Measurements from ENCODE around the gene UHMK1. TPM values are rescaled to one million over a fixed set of nuclear protein-coding genes. Genes with fewer than 3 reads are reported as not detected.

Gene UHMK1
- total RNA-seq, 1 experiment from 2014 or later, result 15.8 TPM

GRCh38 chr1:162578071-162578700, 80.6 kb downstream of the UHMK1 start:
- Histone ChIP-seq H2AK5ac (ENCODE audit: insufficient read length, low read length) (no peak overlapping the region), H3K23ac (ENCODE audit: insufficient read length, low read depth, low read length) (no peak overlapping the region), H4K5ac (ENCODE audit: insufficient read length, low read depth, low read length) (no peak overlapping the region), H3K27ac (ENCODE audit: insufficient read length, low read depth, low read length) (no peak overlapping the region), H3K18ac (ENCODE audit: insufficient read length, low read depth, low read length) (no peak overlapping the region), H3K4me1 (ENCODE audit: insufficient read depth, low read length) (no peaks in the 10 kb centered on the region), H4K20me1 (ENCODE audit: control insufficient read depth, insufficient read depth, insufficient read length) (no peaks in the 10 kb centered on the region), H2BK12ac (ENCODE audit: insufficient read length, low read depth, low read length) (no peak overlapping the region), H3K4me2 (ENCODE audit: insufficient read depth, insufficient read length, low read length) (no peak overlapping the region), H3K79me1 (ENCODE audit: insufficient read depth, low read depth, low read length, poor library complexity, severe bottlenecking) (no peaks in the 10 kb centered on the region), H3K79me2 (ENCODE audit: insufficient read depth, low read length) (no peaks in the 10 kb centered on the region), H3K9me3 (ENCODE audit: control insufficient read depth, low read depth, low read length) (no peaks in the 10 kb centered on the region), H2BK120ac (ENCODE audit: low read depth, low read length, poor library complexity, severe bottlenecking) (no peak overlapping the region), H4K8ac (replicated peaks; ENCODE audit: insufficient read length, low read depth, low read length) (no peak overlapping the region), H2BK20ac (ENCODE audit: low read depth, low read length, poor library complexity, severe bottlenecking) (no peak overlapping the region), H2AFZ (ENCODE audit: low read length) (no peak overlapping the region), H3T11ph (ENCODE audit: low read length) (no peak overlapping the region), H3K56ac (ENCODE audit: insufficient read length, low read depth, low read length) (no peak overlapping the region), H4K91ac (ENCODE audit: insufficient read length, low read depth, low read length) (no peak overlapping the region), H2BK5ac (ENCODE audit: insufficient read length, low read length) (no peak overlapping the region), H3K9ac (ENCODE audit: extremely low read depth, insufficient read length, low read length) (no peak overlapping the region), H3K14ac (ENCODE audit: insufficient read depth, low read length) (no peak overlapping the region), H2BK15ac (ENCODE audit: low read depth, low read length) (no peak overlapping the region), H3K23me2 (ENCODE audit: insufficient read length, low read depth, low read length, poor library complexity, severe bottlenecking) (no peaks in the 10 kb centered on the region), H3K27me3 (ENCODE audit: insufficient read depth, low read length) (no peaks in the 10 kb centered on the region), H3K4ac (ENCODE audit: low read depth, low read length) (no peak overlapping the region)
- no peaks in the 10 kb centered on the region for H3K4me1 Mint-ChIP-seq
- no peaks in the 10 kb centered on the region for H3K9me3 Mint-ChIP-seq
- TF ChIP-seq, protein P1, sequence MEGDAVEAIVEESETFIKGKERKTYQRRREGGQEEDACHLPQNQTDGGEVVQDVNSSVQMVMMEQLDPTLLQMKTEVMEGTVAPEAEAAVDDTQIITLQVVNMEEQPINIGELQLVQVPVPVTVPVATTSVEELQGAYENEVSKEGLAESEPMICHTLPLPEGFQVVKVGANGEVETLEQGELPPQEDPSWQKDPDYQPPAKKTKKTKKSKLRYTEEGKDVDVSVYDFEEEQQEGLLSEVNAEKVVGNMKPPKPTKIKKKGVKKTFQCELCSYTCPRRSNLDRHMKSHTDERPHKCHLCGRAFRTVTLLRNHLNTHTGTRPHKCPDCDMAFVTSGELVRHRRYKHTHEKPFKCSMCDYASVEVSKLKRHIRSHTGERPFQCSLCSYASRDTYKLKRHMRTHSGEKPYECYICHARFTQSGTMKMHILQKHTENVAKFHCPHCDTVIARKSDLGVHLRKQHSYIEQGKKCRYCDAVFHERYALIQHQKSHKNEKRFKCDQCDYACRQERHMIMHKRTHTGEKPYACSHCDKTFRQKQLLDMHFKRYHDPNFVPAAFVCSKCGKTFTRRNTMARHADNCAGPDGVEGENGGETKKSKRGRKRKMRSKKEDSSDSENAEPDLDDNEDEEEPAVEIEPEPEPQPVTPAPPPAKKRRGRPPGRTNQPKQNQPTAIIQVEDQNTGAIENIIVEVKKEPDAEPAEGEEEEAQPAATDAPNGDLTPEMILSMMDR (conservative IDR thresholded peaks at IDR 0.05), result no peak
- no peak for DNase-seq
- no peak overlapping the region for H3K4me3 Mint-ChIP-seq
- WGBS (ENCODE audit: extremely low coverage, insufficient read length, low lambda C conversion rate), result no CpG with 5 or more reads among the region's 4 CpGs
- H3K36me3 Mint-ChIP-seq (ENCODE audit: insufficient read depth in 1 of 3, low read depth in 3 of 3), result peaks cover 4 to 9% (median 5%) of the 10 kb centered on the region in 3 experiments; a peak in 6 of 7 replicates
- no peaks in the 10 kb centered on the region for H3K27me3 Mint-ChIP-seq (ENCODE audit: low read depth)
- H3K27ac Mint-ChIP-seq, result no peak overlapping the region; a peak in 2 of 7 replicates

All from H9 (cell line).